HG02938 (cell line): ENCODE results near the gene RGP1.
A peak's percentile ranks its signal among the peaks of the same experiment; 100 is the strongest.

Source experiments
- ATAC-seq: cut with Tn5 transposase; IDR thresholded peaks from one replicate; pipeline ENCODE4 v1.9.1; 2021; ENCODE audit warnings: mild to moderate bottlenecking, moderate library complexity; ENCODE audit not compliant: unreplicated experiment

The RGP1 gene

GRCh38 chr9:35740243-35740642 is 8.8 kb upstream of the RGP1 start:
- ATAC-seq: no peak

- no peak for ATAC-seq
These were observed 7.3 kb upstream of the RGP1 start for GRCh38 chr9:35741740-35742139.

- ATAC-seq: no peak
These were observed 5.6 kb upstream of the RGP1 start for GRCh38 chr9:35743452-35743851.

- no peak for ATAC-seq
These were observed 5.1 kb upstream of the RGP1 start for GRCh38 chr9:35743880-35744518.

GRCh38 chr9:35745569-35745968 is 3.5 kb upstream of the RGP1 start:
- no peak for ATAC-seq

GRCh38 chr9:35746583-35746982 is 2.5 kb upstream of the RGP1 start:
- no peak for ATAC-seq

GRCh38 chr9:35748242-35748857 is 737 bp upstream of the RGP1 start:
- ATAC-seq: peak; percentile 10

GRCh38 chr9:35749515-35750255 is 598 bp downstream of the RGP1 start:
- ATAC-seq: peak; percentile 20

GRCh38 chr9:35750256-35750531 is 1.1 kb downstream of the RGP1 start:
- no peak for ATAC-seq

- no peak for ATAC-seq
These were observed 4.4 kb downstream of the RGP1 start for GRCh38 chr9:35753466-35753865.

- no peak for ATAC-seq
These were observed 5.2 kb downstream of the RGP1 start, which contains the start of gene MSMP for GRCh38 chr9:35754264-35754663. MSMP (minus strand) TSS chr9:35754276; CDS start chr9:35754129, 147 bp downstream.

- ATAC-seq: no peak
These were observed 6.0 kb downstream of the RGP1 start for GRCh38 chr9:35755071-35755470.

- peak; percentile 55 for ATAC-seq
These were observed 7.5 kb downstream of the RGP1 start for GRCh38 chr9:35756275-35757225.

- peak; percentile 34 for ATAC-seq
These were observed 8.3 kb downstream of the RGP1 start for GRCh38 chr9:35757226-35757891.

GRCh38 chr9:35757892-35758275 is 8.8 kb downstream of the RGP1 start:
- ATAC-seq: no peak

GRCh38 chr9:35758475-35759050 is 9.5 kb downstream of the RGP1 start:
- ATAC-seq: no peak

GRCh38 chr9:35759795-35760194 is 10.7 kb downstream of the RGP1 start:
- ATAC-seq: no peak

- ATAC-seq: no peak
These were observed 11.6 kb downstream of the RGP1 start for GRCh38 chr9:35760651-35761050.

- no peak for ATAC-seq
These were observed 14.1 kb downstream of the RGP1 start for GRCh38 chr9:35763181-35763580.

- no peak for ATAC-seq
These were observed 14.7 kb downstream of the RGP1 start for GRCh38 chr9:35763803-35764202.
